Upper lobe of right lung (tissue), 1 donor: ENCODE results near the gene PCCA. TPM values are rescaled to one million over a fixed set of nuclear protein-coding genes. Genes with fewer than 3 reads are reported as not detected.
"Not testable (repeated sequence)": the region's sequence is repeated elsewhere in the genome, so short reads cannot be mapped to it uniquely, and the experiment has no call there.

ENCODE experiments used
- ATAC-seq: fragments of 200-7000 bp; cut with Tn5 transposase; one replicate; pipeline ENCODE4 v1.9.1; 2020; ENCODE audit warnings: mild to moderate bottlenecking, moderate library complexity
- DNase-seq: peaks from one replicate; pipeline ENCODE4 v3.0.0-alpha.2; 2020
- H3K27ac ChIP-seq: fragments of 200-600 bp; one replicate; pipeline ENCODE4 v1.8.0; 2022
- H3K27me3 ChIP-seq: fragments of 200-600 bp; one replicate; pipeline ENCODE4 v1.8.0; 2022; ENCODE audit warnings: mild to moderate bottlenecking
- H3K36me3 ChIP-seq: fragments of 200-600 bp; one replicate; pipeline ENCODE4 v1.8.0; 2022
- H3K4me1 ChIP-seq: fragments of 200-600 bp; one replicate; pipeline ENCODE4 v1.8.0; 2022
- H3K4me3 ChIP-seq: fragments of 200-600 bp; one replicate; pipeline ENCODE4 v1.8.0; 2022; ENCODE audit warnings: mild to moderate bottlenecking
- H3K9me3 ChIP-seq: fragments of 200-600 bp; one replicate; pipeline ENCODE4 v1.8.0; 2022
- CTCF ChIP-seq: fragments of 200-600 bp; IDR thresholded peaks from one replicate; pipeline ENCODE4 v1.8.0; 2022; ENCODE audit warnings: antibody characterized with exemption
- intact Hi-C: fragments of 100-400 bp; cut with DNase I; formaldehyde crosslinking; loops from one replicate; pipeline ENCODE4 v1.11.0; 2022
- total RNA-seq: library from RNA; stranded (reverse); fragmentation: NEBNext Ultra II Directional; extraction: Animal tissue kit (Norgen Biotek cat#: 25700); gene quantifications from one replicate; pipeline ENCODE4 v1.2.1, GENCODE V29; 2021
- donor health status: DM: no; HTN: yes; CAD: no; lungs with severe emphysema.

PCCA gene
- total RNA-seq, 1 donor from 2014 or later = 34.7 TPM

- ATAC-seq = no peak
- Histone ChIP-seq H3K27me3 (no peaks in the 10 kb centered on the region), H3K4me1 (no peaks in the 10 kb centered on the region), H3K9me3 (no peaks in the 10 kb centered on the region), H3K4me3 (no peak overlapping the region), H3K36me3 (peaks cover 16% of the 10 kb centered on the region), H3K27ac (no peak overlapping the region)
- no peak for DNase-seq
- no peak for TF ChIP-seq CTCF
- intact Hi-C loops = no loop called here
These were observed 225.4 kb downstream of the PCCA start for GRCh38 chr13:100314132-100314910.

GRCh38 chr13:100315522-100315921 is 226.6 kb downstream of the PCCA start:
- H3K9me3 ChIP-seq = no peaks in the 10 kb centered on the region
- no peak for TF ChIP-seq CTCF
- DNase-seq (no peak), ATAC-seq (no peak)
- H3K4me3 ChIP-seq = no peak overlapping the region
- no peaks in the 10 kb centered on the region for H3K27me3 ChIP-seq
- no peak overlapping the region for H3K27ac ChIP-seq
- intact Hi-C loops = no loop called here
- peaks cover 7% of the 10 kb centered on the region for H3K36me3 ChIP-seq
- H3K4me1 ChIP-seq = no peaks in the 10 kb centered on the region

GRCh38 chr13:100318473-100318872 is 229.6 kb downstream of the PCCA start:
- H3K27ac ChIP-seq, intact Hi-C loops, ATAC-seq, DNase-seq, H3K4me1 ChIP-seq, H3K9me3 ChIP-seq, H3K27me3 ChIP-seq, H3K4me3 ChIP-seq: not testable (repeated sequence)
- H3K36me3 ChIP-seq = peaks cover 17% of the 10 kb centered on the region

GRCh38 chr13:100323937-100324336 is 235.0 kb downstream of the PCCA start:
- intact Hi-C loops = no loop called here
- no peak for TF ChIP-seq CTCF
- ATAC-seq = no peak

GRCh38 chr13:100330662-100331061 is 241.8 kb downstream of the PCCA start:
- Histone ChIP-seq H3K4me1 (no peaks in the 10 kb centered on the region), H3K27ac (no peak overlapping the region), H3K36me3 (peaks cover 4% of the 10 kb centered on the region), H3K9me3 (no peaks in the 10 kb centered on the region), H3K27me3 (no peaks in the 10 kb centered on the region), H3K4me3 (no peak overlapping the region)
- DNase-seq (no peak), ATAC-seq (no peak)
- intact Hi-C loops = no loop called here
- no peak for TF ChIP-seq CTCF

More at GRCh38 chr13:100323937-100324336, 235.0 kb downstream of the PCCA start:
- H3K9me3 ChIP-seq = no peaks in the 10 kb centered on the region
- H3K27me3 ChIP-seq = no peaks in the 10 kb centered on the region
- no peak overlapping the region for H3K4me3 ChIP-seq
- peaks cover 20% of the 10 kb centered on the region for H3K36me3 ChIP-seq
- no peaks in the 10 kb centered on the region for H3K4me1 ChIP-seq
- DNase-seq = no peak
- H3K27ac ChIP-seq = no peak overlapping the region

- peaks cover 4% of the 10 kb centered on the region for H3K36me3 ChIP-seq
- no peak overlapping the region for H3K27ac ChIP-seq
- intact Hi-C loops = no loop called here
- no peaks in the 10 kb centered on the region for H3K4me1 ChIP-seq
- H3K27me3 ChIP-seq = no peaks in the 10 kb centered on the region
- DNase-seq (no peak), ATAC-seq (no peak)
- no peaks in the 10 kb centered on the region for H3K9me3 ChIP-seq
- no peak for TF ChIP-seq CTCF
- H3K4me3 ChIP-seq = no peak overlapping the region
These were observed 244.2 kb downstream of the PCCA start for GRCh38 chr13:100333141-100333540.
